Upper lobe of right lung (tissue), 1 donor: ENCODE data around the gene CLECL1. TPM values are rescaled to one million over a fixed set of nuclear protein-coding genes. Genes with fewer than 3 reads are reported as not detected.
"Not testable (repeated sequence)": the region's sequence is repeated elsewhere in the genome, so short reads cannot be mapped to it uniquely, and the experiment has no call there.

Experiments used
- ATAC-seq: fragments of 200-7000 bp; cut with Tn5 transposase; one replicate; pipeline ENCODE4 v1.9.1; 2020; ENCODE audit warnings: mild to moderate bottlenecking, moderate library complexity
- DNase-seq: peaks from one replicate; pipeline ENCODE4 v3.0.0-alpha.2; 2020
- H3K27ac ChIP-seq: fragments of 200-600 bp; one replicate; pipeline ENCODE4 v1.8.0; 2022
- H3K27me3 ChIP-seq: fragments of 200-600 bp; one replicate; pipeline ENCODE4 v1.8.0; 2022; ENCODE audit warnings: mild to moderate bottlenecking
- H3K36me3 ChIP-seq: fragments of 200-600 bp; one replicate; pipeline ENCODE4 v1.8.0; 2022
- H3K4me1 ChIP-seq: fragments of 200-600 bp; one replicate; pipeline ENCODE4 v1.8.0; 2022
- H3K4me3 ChIP-seq: fragments of 200-600 bp; one replicate; pipeline ENCODE4 v1.8.0; 2022; ENCODE audit warnings: mild to moderate bottlenecking
- H3K9me3 ChIP-seq: fragments of 200-600 bp; one replicate; pipeline ENCODE4 v1.8.0; 2022
- intact Hi-C: fragments of 100-400 bp; cut with DNase I; formaldehyde crosslinking; loops from one replicate; pipeline ENCODE4 v1.11.0; 2022
- total RNA-seq: library from RNA; stranded (reverse); fragmentation: NEBNext Ultra II Directional; extraction: Animal tissue kit (Norgen Biotek cat#: 25700); gene quantifications from one replicate; pipeline ENCODE4 v1.2.1, GENCODE V29; 2021
- TF ChIP-seq, protein P1 (sequence below): fragments of 200-600 bp; IDR thresholded peaks from one replicate; pipeline ENCODE4 v1.8.0; 2022; ENCODE audit warnings: antibody characterized with exemption
- donor health status: DM: no; HTN: yes; CAD: no; lungs with severe emphysema.

Gene CLECL1
- total RNA-seq, 1 donor from 2014 or later: 3.4 TPM

DNA sequence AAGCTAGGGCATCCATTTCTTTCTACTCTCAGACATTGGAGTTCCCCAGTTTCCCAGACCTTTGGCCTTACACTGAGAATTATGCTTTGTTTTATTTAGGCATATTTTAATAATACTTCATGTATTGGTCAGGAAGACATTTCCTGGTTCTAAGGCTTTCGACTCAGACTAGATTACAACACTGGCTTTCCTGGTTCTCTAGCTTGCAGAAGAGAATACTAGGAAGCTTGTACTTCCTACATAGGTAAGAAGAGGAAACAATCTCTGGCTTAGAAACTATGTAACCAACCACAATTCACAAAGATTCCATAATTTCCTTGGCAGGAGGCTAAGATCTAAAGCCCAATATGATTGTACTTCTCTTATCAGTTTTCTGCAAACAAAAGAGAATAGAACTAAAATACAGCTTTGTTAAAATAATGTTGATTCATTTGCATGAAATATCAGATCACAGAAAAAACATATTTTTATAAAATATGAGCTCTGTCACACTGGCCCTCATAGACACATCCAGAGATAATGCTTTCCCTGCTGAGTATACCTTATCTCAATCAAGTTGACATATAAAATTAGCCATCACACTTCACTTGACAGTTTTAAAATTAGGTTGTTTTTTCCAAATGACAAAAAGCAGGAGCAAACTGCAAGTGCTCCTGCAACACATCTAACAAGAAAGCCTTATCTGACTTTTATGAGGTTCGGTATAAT, 32.8 kb downstream of the CLECL1 start:
- intact Hi-C loops: loop anchor here (10.0 kb wide), 1 partner anchor 65 kb away; no protein-coding TSS in a partner anchor
- peaks cover 17% of the 10 kb centered on the region for H3K4me1 ChIP-seq
- TF ChIP-seq, protein P1, sequence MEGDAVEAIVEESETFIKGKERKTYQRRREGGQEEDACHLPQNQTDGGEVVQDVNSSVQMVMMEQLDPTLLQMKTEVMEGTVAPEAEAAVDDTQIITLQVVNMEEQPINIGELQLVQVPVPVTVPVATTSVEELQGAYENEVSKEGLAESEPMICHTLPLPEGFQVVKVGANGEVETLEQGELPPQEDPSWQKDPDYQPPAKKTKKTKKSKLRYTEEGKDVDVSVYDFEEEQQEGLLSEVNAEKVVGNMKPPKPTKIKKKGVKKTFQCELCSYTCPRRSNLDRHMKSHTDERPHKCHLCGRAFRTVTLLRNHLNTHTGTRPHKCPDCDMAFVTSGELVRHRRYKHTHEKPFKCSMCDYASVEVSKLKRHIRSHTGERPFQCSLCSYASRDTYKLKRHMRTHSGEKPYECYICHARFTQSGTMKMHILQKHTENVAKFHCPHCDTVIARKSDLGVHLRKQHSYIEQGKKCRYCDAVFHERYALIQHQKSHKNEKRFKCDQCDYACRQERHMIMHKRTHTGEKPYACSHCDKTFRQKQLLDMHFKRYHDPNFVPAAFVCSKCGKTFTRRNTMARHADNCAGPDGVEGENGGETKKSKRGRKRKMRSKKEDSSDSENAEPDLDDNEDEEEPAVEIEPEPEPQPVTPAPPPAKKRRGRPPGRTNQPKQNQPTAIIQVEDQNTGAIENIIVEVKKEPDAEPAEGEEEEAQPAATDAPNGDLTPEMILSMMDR: no peak
- no peaks in the 10 kb centered on the region for H3K36me3 ChIP-seq
- no peak overlapping the region for H3K27ac ChIP-seq
- ATAC-seq (peak; percentile 46), DNase-seq (no peak)
- no peaks in the 10 kb centered on the region for H3K9me3 ChIP-seq
- no peaks in the 10 kb centered on the region for H3K27me3 ChIP-seq
- H3K4me3 ChIP-seq: no peak overlapping the region

DNA sequence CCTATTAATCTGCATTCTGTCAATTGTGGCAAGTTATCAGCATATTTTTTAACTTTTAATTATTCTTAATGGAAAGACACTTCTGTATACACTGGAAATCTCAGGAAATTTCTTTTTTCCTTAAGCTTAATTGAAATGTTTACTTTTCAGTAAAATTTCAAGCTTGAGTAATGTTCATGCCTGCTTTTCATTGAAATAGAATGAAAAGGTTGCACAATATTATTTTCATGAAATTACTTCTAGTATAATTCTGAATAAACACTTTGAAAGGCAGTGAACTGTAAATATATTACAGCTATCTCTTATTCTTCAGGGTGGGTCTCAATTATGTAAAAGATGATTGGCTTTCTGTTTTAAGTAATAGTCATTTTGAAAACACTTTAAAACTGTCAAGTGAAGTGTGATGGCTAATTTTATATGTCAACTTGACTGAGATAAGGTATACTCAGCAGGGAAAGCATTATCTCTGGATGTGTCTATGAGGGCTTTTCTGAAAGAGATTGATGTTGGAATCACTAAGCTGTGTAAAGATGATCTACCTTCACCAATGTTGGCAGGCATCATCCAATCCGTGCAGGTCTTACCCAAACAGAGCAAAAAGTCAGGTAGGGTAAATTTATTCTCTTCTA, 33.5 kb downstream of the CLECL1 start:
- H3K27me3 ChIP-seq: no peaks in the 10 kb centered on the region
- no peak overlapping the region for H3K4me3 ChIP-seq
- intact Hi-C loops: no loop called here
- DNase-seq: no peak
- TF ChIP-seq, protein P1: no peak
- ATAC-seq: no peak
- no peak overlapping the region for H3K27ac ChIP-seq
- H3K4me1 ChIP-seq: peaks cover 17% of the 10 kb centered on the region
- no peaks in the 10 kb centered on the region for H3K36me3 ChIP-seq
- H3K9me3 ChIP-seq: no peaks in the 10 kb centered on the region

DNA sequence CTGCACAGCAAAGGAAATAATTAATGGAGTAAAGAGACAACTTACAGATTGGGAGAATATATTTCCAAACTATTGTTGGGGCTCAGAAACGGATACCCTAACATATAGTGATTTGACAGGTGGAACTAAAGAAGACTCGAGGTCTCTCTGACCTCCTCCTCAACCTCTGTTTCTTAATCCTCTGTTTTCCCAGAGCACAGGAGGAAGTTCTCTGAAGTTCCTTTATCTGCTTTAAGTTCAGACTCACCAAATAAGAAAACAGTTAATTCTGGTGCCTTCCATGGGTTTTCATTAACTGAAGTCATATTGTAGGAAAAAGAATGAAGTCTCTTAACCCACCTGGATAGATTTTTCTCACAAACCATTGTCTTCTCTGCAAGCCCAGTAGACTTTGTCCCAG, 34.2 kb downstream of the CLECL1 start:
- TF ChIP-seq, protein P1: no peak
- no peaks in the 10 kb centered on the region for H3K9me3 ChIP-seq
- DNase-seq (no peak), ATAC-seq (no peak)
- H3K27me3 ChIP-seq: no peaks in the 10 kb centered on the region
- peaks cover 17% of the 10 kb centered on the region for H3K4me1 ChIP-seq
- no peak overlapping the region for H3K27ac ChIP-seq
- H3K4me3 ChIP-seq: no peak overlapping the region
- no peaks in the 10 kb centered on the region for H3K36me3 ChIP-seq
- intact Hi-C loops: no loop called here

DNA sequence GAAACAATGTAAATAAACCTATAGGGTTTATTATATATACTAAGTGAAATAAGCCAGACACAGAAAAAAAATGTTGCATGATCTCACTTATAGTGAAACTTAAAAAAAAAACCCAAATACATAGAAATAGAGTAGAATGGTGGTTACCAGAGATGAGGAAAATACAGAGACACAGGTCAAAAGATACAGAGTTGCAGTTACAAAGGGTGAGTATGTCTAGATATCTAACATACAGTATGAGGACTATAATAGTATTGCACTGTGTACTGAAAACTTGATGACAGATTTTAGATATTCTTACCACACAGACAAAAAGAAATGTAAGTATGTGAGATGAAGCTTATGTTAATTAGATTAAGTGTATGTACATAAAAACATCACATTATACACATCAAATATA, 35.3 kb downstream of the CLECL1 start:
- H3K4me1 ChIP-seq: peaks cover 17% of the 10 kb centered on the region
- no peak overlapping the region for H3K4me3 ChIP-seq
- ATAC-seq (no peak), DNase-seq (no peak)
- H3K27me3 ChIP-seq: no peaks in the 10 kb centered on the region
- H3K36me3 ChIP-seq: no peaks in the 10 kb centered on the region
- no peaks in the 10 kb centered on the region for H3K9me3 ChIP-seq
- TF ChIP-seq, protein P1: no peak
- intact Hi-C loops: no loop called here
- no peak overlapping the region for H3K27ac ChIP-seq

DNA sequence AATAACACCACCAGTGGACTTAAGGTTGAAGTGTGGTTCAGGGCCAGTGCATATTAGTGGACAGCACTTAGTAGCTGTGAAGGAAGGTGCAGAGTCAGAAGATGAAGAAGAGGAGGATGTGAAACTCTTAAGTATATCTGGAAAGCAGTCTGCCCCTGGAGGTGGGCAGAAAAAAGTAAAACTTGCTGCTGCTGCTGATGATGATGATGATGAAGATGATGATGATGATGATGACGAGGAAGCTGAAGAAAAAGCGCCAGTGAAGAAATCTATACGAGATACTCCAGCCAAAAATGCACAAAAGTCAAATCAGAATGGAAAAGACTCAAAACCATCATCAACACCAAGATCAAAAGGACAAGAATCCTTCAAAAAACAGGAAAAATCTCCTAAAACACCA, 37.2 kb downstream of the CLECL1 start:
- DNase-seq, intact Hi-C loops, ATAC-seq, H3K36me3 ChIP-seq, H3K4me3 ChIP-seq, H3K27me3 ChIP-seq, H3K27ac ChIP-seq, H3K9me3 ChIP-seq: not testable (repeated sequence)
- peaks cover 17% of the 10 kb centered on the region for H3K4me1 ChIP-seq

DNA sequence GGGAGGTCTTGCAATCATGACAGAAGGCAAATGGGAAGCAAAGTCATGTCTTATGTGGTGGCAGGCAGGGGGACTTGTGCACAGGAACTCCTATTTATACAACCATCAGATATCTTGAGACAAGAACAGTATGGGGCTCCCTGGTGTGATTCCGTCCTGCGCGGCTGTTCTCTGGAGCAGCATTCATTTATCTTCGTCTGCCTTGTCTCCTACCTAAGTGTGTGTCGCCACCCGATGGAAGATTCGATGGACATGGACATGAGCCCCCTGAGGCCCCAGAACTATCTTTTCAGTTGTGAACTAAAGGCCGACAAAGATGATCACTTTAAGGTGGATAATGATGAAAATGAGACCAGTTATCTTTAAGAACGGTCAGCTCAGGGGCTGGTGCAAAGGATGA, 37.7 kb downstream of the CLECL1 start:
- H3K36me3 ChIP-seq, H3K27me3 ChIP-seq, H3K27ac ChIP-seq, intact Hi-C loops, DNase-seq, ATAC-seq, H3K4me3 ChIP-seq, H3K9me3 ChIP-seq: not testable (repeated sequence)
- H3K4me1 ChIP-seq: peaks cover 14% of the 10 kb centered on the region
